BJ (cell line): ENCODE results near the gene PDE6A. TPM values are rescaled to one million over a fixed set of nuclear protein-coding genes. Genes with fewer than 3 reads are reported as not detected.

Source experiments
- CTCF ChIA-PET: fragments of 350-600 bp; formaldehyde crosslinking; extraction: SDS; loops from one replicate; lab custom pipeline; 2021; ENCODE audit warnings: antibody characterized with exemption, inconsistent platforms; lab: Yijun Ruan, JAX
- POLR2A ChIA-PET: fragments of 300-600 bp; sonication (Branson Sonifier 250); formaldehyde crosslinking; extraction: SDS; loops from one replicate; lab custom pipeline; 2021; ENCODE audit warnings: antibody characterized with exemption; lab: Charles Lee
- DNase-seq: peaks from one replicate; pipeline ENCODE4 v3.0.0-alpha.2; 2011; ENCODE audit warnings: low read depth
- H3K27me3 ChIP-seq: 2 replicates; pipeline ENCODE4 v1.6.0; 2011; ENCODE audit warnings: low read length; ENCODE audit not compliant: control insufficient read depth, insufficient read depth
- H3K36me3 ChIP-seq: 2 replicates; pipeline ENCODE4 v1.5.1; 2011; ENCODE audit warnings: low read length; ENCODE audit not compliant: control insufficient read depth, insufficient read depth
- H3K4me3 ChIP-seq: 2 replicates; pipeline ENCODE4 v1.5.1; 2011; ENCODE audit warnings: low read depth, mild to moderate bottlenecking, control low read depth, low read length
- polyA plus RNA-seq: library from polyadenylated mRNA; depleted of rRNA; stranded (reverse); fragments of >200 nt; gene quantifications from 2 replicates; pipeline ENCODE4 v1.2.3, GENCODE V29; 2011
- TF ChIP-seq, protein P1 (sequence below): IDR thresholded peaks from 2 replicates; pipeline ENCODE4 v1.5.1; 2011; ENCODE audit warnings: low read depth, mild to moderate bottlenecking, control low read depth, inconsistent platforms, low read length, moderate library complexity; ENCODE audit not compliant: insufficient read depth

The PDE6A gene
- polyA plus RNA-seq, 1 experiment = not detected

DNA sequence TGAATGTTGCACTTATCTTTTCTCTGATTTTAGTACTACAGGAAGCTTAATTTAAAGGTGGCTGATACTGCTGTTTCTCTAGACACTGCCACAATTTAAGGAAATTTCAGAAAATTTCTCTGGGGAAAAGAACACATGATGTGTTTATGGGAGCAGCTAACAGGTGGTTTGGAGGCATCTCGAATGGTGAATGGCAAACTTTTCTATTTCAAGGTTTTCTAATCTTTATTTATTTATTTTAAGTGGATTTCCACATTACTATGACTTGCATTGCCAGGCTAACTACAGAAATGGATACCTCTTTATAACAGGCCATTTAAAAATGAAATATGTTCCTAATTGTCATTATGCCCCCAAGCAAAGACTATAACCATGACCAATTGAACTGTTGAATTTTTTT lies 50.4 kb downstream of the PDE6A start:
- POLR2A ChIA-PET = no interaction called here
- no peaks in the 10 kb centered on the region for H3K36me3 ChIP-seq
- CTCF ChIA-PET = interaction anchor here (0.6 to 1.2 kb wide), 6 partner anchors 22 to 124 kb away, joined by 3 to 5 read pairs (median 3); no protein-coding TSS in a partner anchor

GRCh38 chr5:149893403-149893931 lies 51.1 kb downstream of the PDE6A start:
- Histone ChIP-seq H3K27me3 (peaks cover 1% of the 10 kb centered on the region), H3K4me3 (no peak overlapping the region), H3K36me3 (no peaks in the 10 kb centered on the region)
- DNase-seq = no peak
- CTCF ChIA-PET = interaction anchor here (0.8 to 1.2 kb wide), 6 partner anchors 9 to 57 kb away, joined by 3 to 5 read pairs (median 3); no protein-coding TSS in a partner anchor
- POLR2A ChIA-PET = no interaction called here
- TF ChIP-seq, protein P1, sequence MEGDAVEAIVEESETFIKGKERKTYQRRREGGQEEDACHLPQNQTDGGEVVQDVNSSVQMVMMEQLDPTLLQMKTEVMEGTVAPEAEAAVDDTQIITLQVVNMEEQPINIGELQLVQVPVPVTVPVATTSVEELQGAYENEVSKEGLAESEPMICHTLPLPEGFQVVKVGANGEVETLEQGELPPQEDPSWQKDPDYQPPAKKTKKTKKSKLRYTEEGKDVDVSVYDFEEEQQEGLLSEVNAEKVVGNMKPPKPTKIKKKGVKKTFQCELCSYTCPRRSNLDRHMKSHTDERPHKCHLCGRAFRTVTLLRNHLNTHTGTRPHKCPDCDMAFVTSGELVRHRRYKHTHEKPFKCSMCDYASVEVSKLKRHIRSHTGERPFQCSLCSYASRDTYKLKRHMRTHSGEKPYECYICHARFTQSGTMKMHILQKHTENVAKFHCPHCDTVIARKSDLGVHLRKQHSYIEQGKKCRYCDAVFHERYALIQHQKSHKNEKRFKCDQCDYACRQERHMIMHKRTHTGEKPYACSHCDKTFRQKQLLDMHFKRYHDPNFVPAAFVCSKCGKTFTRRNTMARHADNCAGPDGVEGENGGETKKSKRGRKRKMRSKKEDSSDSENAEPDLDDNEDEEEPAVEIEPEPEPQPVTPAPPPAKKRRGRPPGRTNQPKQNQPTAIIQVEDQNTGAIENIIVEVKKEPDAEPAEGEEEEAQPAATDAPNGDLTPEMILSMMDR = no peak

More for the DNA sequence above, 50.4 kb downstream of the PDE6A start:
- Histone ChIP-seq H3K27me3 (peaks cover 1% of the 10 kb centered on the region), H3K4me3 (no peak overlapping the region)
- DNase-seq = no peak
- TF ChIP-seq, protein P1 = no peak

GRCh38 chr5:149892594-149892993 lies 52.0 kb downstream of the PDE6A start:
- Histone ChIP-seq H3K36me3 (no peaks in the 10 kb centered on the region), H3K27me3 (peaks cover 1% of the 10 kb centered on the region), H3K4me3 (no peak overlapping the region)
- ChIA-PET POLR2A (interaction anchor here (0.6 kb wide), 1 partner anchor 47 kb away, joined by 5 read pairs; no protein-coding TSS in a partner anchor), CTCF (interaction anchor here (1.0 kb wide), 1 partner anchor 14 kb away, joined by 3 read pairs; no protein-coding TSS in a partner anchor)
- no peak for DNase-seq
- TF ChIP-seq, protein P1 = no peak

DNA sequence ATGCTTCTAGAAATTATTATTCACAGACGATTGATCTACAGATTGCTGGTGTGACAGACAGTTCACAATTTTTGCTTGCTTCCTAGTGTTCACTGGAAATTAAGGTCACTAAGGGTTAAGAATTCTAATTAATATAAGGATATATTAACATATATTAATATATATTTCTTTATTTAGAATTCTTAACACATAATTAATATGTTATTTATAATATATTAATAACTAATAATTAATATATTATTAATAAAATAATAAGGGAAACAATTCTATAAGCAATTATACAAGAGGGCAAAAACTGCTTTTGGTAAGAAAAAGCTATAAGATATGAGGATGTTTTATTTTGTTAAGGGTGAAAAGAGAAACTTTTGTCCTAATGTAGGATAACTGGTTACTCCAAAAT lies 56.3 kb downstream of the PDE6A start:
- ChIA-PET POLR2A (no interaction called here), CTCF (no interaction called here)
- DNase-seq = no peak
- H3K27me3 ChIP-seq = no peaks in the 10 kb centered on the region; the same call in 1 of the 2 replicates
- H3K4me3 ChIP-seq = no peak overlapping the region
- TF ChIP-seq, protein P1 = no peak
- H3K36me3 ChIP-seq = no peaks in the 10 kb centered on the region

- CTCF ChIA-PET = interaction anchor here (1.2 to 1.4 kb wide), 2 partner anchors 35 to 103 kb away, joined by 4 to 5 read pairs; no protein-coding TSS in a partner anchor
- TF ChIP-seq, protein P1 = no peak
- Histone ChIP-seq H3K36me3 (no peaks in the 10 kb centered on the region), H3K27me3 (no peaks in the 10 kb centered on the region; the same call in 1 of the 2 replicates), H3K4me3 (no peak overlapping the region)
- no peak for DNase-seq
- POLR2A ChIA-PET = no interaction called here
Measured at GRCh38 chr5:149887622-149888183, 56.9 kb downstream of the PDE6A start.
